HG03575 (cell line): ENCODE measurements around the gene PLIN4.

Experiments
- ATAC-seq: cut with Tn5 transposase; IDR thresholded peaks from one replicate; pipeline ENCODE4 v1.9.1; 2021; ENCODE audit not compliant: unreplicated experiment, insufficient number of reproducible peaks, low FRiP score; ENCODE audit errors: extremely low read depth

Gene PLIN4

GRCh38 chr19:4496304-4496703 is 22.0 kb downstream of the PLIN4 start:
- no peak for ATAC-seq

GRCh38 chr19:4495471-4495870 is 22.8 kb downstream of the PLIN4 start:
- ATAC-seq, result no peak

DNA sequence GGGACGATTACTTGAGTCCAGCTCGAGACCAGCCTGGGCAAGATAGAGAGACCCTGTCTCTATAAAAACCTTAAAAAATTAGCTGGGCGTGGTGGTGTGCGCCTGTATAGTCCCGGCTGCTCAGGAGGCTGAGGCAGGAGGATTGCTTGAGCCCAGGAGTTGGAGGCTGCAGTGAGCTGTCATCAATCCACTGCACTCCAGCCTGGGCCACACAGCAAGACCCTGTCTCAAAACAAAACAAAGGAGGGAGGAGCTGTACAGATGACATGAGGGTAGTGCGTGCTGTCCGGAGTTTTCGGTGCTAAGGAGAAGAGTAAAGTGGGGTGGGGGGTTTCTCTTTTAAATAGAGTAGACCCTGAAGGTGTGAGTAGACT is 23.6 kb downstream of the PLIN4 start:
- no peak for ATAC-seq

- no peak for ATAC-seq
These were observed 24.2 kb downstream of the PLIN4 start for GRCh38 chr19:4493929-4494690.

DNA sequence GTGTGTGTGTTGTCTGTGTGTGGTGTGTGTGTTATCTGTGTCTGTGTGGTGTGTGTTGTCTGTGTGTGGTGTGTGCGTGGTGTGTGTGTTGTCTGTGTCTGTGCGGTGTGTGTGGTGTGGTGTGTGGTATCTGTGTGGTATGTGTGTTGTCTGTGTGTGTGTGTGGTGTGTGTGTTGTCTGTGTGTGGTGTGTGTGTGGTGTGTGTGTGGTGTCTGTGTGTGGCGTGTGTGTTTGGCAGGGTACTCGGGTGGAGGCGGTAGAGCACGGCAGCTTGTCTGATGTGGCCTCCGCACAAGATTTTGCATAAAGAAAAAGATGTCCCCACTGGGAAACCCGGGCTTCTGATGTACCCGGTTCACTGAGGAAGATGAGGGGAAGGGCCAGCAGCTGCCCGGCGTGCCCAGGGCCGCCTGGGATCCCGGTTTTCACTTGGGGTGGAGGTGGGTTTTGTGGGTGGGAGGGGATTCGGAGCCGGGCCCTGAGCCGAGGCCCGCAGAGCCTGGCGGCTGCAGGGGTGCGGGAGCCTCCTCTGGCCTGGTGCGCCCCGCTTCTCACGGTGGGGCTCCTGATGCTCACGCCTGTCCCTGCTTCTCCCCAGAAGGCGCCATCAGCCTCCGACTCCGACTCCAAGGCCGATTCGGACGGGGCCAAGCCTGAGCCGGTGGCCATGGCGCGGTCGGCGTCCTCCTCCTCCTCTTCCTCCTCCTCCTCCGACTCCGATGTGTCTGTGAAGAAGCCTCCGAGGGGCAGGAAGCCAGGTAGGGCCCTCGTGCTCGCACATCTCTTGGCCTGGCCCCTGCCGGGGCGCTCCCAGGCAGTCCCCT is 25.0 kb downstream of the PLIN4 start:
- no peak for ATAC-seq

GRCh38 chr19:4492337-4493103 is 25.8 kb downstream of the PLIN4 start:
- no peak for ATAC-seq

- no peak for ATAC-seq
These were observed 26.8 kb downstream of the PLIN4 start for GRCh38 chr19:4491446-4491845.

DNA sequence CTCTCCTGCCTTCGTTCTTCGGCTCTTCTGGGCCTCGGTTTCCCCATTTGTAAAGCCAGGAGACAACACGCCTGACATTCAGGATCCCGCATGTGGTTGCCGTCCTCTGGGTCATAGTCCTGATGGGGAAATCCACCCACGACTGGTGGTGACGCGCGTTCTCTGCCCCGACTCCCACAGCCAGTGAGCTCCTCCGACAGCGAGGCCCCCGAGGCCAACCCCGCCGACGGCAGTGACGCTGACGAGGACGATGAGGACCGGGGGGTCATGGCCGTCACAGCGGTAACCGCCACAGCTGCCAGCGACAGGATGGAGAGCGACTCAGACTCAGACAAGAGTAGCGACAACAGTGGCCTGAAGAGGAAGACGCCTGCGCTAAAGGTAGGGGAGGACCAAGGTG is 29.8 kb downstream of the PLIN4 start:
- ATAC-seq, result no peak

- ATAC-seq, result no peak
These were observed 30.7 kb downstream of the PLIN4 start for GRCh38 chr19:4487572-4487971.

DNA sequence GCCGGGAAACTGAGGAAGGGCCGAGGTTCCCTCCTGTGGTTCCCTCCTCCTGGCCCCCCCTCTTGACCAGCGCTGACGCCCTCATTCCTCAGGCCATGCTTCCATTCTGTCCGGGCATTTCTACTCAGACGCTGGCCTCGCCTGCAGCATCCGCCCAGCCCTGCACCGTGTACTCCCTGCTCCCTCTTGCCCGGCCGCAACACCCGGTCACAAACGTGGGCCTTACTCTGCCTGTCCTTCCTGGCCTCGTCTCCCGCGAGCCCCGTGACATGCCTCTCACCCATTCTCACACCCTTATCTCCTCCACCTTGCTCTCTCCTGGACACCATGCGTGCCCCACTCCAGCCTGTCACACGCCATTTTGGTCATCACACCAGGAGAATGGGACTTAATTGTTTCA is 34.9 kb downstream of the PLIN4 start:
- no peak for ATAC-seq

DNA sequence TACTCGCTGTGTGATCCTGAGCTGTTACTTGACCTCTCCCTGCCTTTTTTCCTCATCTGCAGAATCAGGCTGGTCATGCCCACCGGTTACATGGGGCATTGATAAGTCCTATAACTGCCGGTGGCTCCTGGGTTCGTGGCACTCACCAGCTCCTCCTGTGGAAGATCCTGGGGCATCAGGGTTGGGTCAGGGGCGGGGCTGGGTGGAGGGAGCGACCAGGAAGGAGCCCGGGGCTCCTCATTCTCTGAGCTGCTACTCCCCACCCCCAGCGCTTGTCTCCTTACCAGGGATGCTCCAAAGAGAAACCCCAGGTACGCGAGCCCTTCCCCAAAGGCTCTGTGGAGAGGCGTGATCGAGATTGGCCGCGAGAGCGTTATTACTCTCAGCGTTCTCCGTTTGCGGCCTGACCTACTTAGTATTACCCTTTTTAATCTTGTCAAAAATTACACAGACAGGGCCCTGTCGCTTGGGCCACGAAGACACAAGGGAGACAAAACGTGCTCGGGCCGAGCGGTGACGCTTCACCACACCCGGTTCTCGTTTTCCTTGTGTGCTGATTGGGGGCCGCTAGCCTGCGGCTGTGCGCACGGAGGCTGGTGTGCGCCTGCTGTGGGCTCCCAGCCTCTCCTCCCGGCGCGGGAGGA is 35.4 kb downstream of the PLIN4 start:
- ATAC-seq, result no peak

- no peak for ATAC-seq
These were observed 41.1 kb downstream of the PLIN4 start for GRCh38 chr19:4477034-4477801.

DNA sequence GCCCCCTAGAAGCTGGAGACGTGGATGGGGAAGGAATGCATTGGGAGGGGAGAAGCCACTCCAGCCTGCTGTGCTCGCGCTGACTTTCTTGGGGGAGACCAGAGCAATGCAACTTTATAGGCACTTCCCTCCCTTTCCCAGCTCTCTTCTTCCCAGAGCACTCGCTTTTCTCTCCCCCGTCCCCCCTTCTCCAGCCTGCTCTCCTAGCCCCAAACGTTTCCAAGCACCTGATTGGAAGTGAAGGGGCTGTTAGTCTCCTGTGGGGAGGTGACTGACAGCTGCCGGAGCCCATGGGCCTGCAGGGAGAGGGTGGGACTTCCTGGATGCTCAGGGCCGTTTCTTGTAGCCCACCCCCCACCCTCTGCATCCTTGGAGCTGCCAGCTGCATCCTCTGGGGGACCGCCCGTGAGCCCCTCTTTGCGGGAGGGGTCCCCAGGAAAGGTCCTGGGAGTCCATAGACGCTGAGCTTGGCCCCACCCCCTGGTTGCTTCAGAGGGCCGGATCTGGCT is 43.7 kb downstream of the PLIN4 start:
- no peak for ATAC-seq

DNA sequence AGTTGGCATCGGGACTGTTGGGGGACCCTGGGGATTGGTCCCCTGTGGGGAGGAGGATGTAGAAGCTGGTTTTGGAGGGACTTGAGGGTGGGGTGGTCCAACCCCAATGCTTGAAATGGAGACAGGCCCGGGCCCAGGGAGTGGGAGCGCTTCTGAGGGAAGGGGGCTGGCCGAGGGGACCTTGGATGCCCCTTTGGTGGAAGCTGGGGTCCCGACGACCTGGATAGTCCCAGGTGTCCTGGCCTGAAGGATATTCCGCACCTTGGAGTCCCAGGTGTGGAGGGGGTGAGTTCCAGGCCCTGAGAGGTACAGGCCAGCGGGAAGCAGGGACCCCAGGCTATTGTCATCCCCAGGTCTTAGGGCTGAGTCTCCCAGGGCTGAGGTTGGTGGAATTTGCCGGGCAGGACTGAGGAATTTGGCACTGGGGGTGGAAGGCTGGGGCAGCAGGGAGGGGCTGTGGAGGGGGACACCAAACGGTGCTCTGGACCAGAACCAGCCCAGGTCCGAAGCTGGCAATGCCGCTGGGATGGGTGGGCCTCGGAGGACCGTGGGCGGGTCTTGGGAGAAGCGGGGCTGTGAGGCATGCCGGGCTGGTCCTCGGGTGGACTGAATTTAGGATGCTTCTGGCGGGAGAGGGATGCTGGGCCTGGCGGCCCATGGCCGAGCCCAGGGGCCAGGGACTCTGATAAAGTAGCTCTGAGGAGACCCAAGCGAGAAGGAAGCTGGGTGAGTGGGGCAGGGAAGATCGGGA is 44.3 kb downstream of the PLIN4 start:
- no peak for ATAC-seq

GRCh38 chr19:4473011-4473762 is 45.1 kb downstream of the PLIN4 start:
- ATAC-seq, result no peak

- peak; percentile 2 for ATAC-seq
These were observed 45.9 kb downstream of the PLIN4 start, which contains the start of gene HDGFL2 for GRCh38 chr19:4472174-4472974. TSS of gene HDGFL2 (plus strand) at chr19:4472297. CDS start at chr19:4472351, 54 bp downstream.
